OCI-LY7 (cell line): ENCODE data around the gene CYP19A1. TPM values are rescaled to one million over a fixed set of nuclear protein-coding genes. Genes with fewer than 3 reads are reported as not detected.

Experiments used
- BruUV-seq: library from RNA; stranded (reverse); fragments of 400-500 nt; replicated peaks from 2 replicates; lab custom pipeline; 2021; lab: Mats Ljungman, UMichigan
- CTCF ChIA-PET: fragments of 300-600 bp; sonication (Branson Sonifier 250); formaldehyde crosslinking; loops from one replicate; lab custom pipeline; 2022; ENCODE audit warnings: antibody characterized with exemption; ENCODE audit not compliant: unreplicated experiment; lab: Charles Lee
- POLR2A ChIA-PET: fragments of 300-600 bp; sonication (Branson Sonifier 250); formaldehyde crosslinking; loops from one replicate; lab custom pipeline; 2022; ENCODE audit warnings: antibody characterized with exemption; lab: Charles Lee
- DNase-seq: peaks from one replicate; pipeline ENCODE4 v3.0.0-alpha.2; 2015; ENCODE audit warnings: low spot score
- H2AFZ ChIP-seq: fragments of 200-600 bp; sonication (generic), shearing (Covaris generic); 2 replicates; pipeline ENCODE4 v1.6.1; 2014; ENCODE audit warnings: mild to moderate bottlenecking, antibody characterized with exemption, low read length, moderate library complexity
- H3K27ac ChIP-seq: fragments of 200-600 bp; sonication (generic); 2 replicates; pipeline ENCODE4 v1.5.1; 2014; ENCODE audit warnings: mixed run types, low read depth, mild to moderate bottlenecking, moderate library complexity, low read length, inconsistent platforms; ENCODE audit not compliant: poor library complexity, severe bottlenecking
- H3K36me3 ChIP-seq: fragments of 200-600 bp; sonication (generic); 2 replicates; pipeline ENCODE4 v1.6.1; 2014; ENCODE audit warnings: mild to moderate bottlenecking, antibody characterized with exemption, low read length, moderate library complexity, mixed read lengths; ENCODE audit not compliant: insufficient read depth
- H3K4me1 ChIP-seq: fragments of 200-600 bp; sonication (generic); 2 replicates; pipeline ENCODE4 v1.5.1; 2014; ENCODE audit warnings: mild to moderate bottlenecking, low read length; ENCODE audit not compliant: insufficient read depth, poor library complexity, severe bottlenecking
- H3K4me2 ChIP-seq: fragments of 200-600 bp; sonication (generic); 2 replicates; pipeline ENCODE4 v1.6.1; 2014; ENCODE audit warnings: mild to moderate bottlenecking, low read length
- H3K4me3 ChIP-seq: fragments of 200-600 bp; sonication (generic); 2 replicates; pipeline ENCODE4 v1.5.1; 2014; ENCODE audit warnings: mild to moderate bottlenecking, low read depth, low read length; ENCODE audit not compliant: poor library complexity, severe bottlenecking
- H3K79me2 ChIP-seq: fragments of 200-600 bp; sonication (generic); 2 replicates; pipeline ENCODE4 v1.6.1; 2016; ENCODE audit warnings: low read depth, mild to moderate bottlenecking, low read length, moderate library complexity, mixed read lengths; ENCODE audit not compliant: insufficient read depth
- H3K9me2 ChIP-seq: fragments of 200-600 bp; sonication (generic); 2 replicates; pipeline ENCODE4 v1.6.1; 2016; ENCODE audit warnings: mild to moderate bottlenecking, low read length, mixed read lengths; ENCODE audit not compliant: insufficient read depth
- H3K9me3 ChIP-seq: fragments of 200-600 bp; sonication (generic); 2 replicates; pipeline ENCODE4 v1.6.1; 2014; ENCODE audit warnings: mild to moderate bottlenecking, mixed run types, low read length, mixed read lengths
- H4K20me1 ChIP-seq: fragments of 200-600 bp; sonication (generic); 2 replicates; pipeline ENCODE4 v1.6.1; 2014; ENCODE audit warnings: mild to moderate bottlenecking, antibody characterized with exemption, low read length, moderate library complexity, mixed read lengths; ENCODE audit not compliant: insufficient read depth
- EZH2phosphoT487 ChIP-seq: fragments of 200-600 bp; sonication (generic); IDR thresholded peaks from 2 replicates; pipeline ENCODE4 v1.6.1; 2018; ENCODE audit warnings: low read depth, borderline replicate concordance, mild to moderate bottlenecking, mixed run types, antibody characterized with exemption, low read length, moderate library complexity, mixed read lengths
- intact Hi-C: fragments of 100-400 bp; cut with micrococcal nuclease; formaldehyde crosslinking; loops from one replicate; pipeline ENCODE4 v1.10.0; 2022; ENCODE audit not compliant: unreplicated experiment
- total RNA-seq, 2 experiments: library from RNA; depleted of rRNA in 1 of 2; stranded (reverse); fragments of >200 nt in 1 of 2; shearing (Covaris generic) in 1 of 2; gene quantifications; 2 replicates each; pipeline ENCODE4 v1.2.3, GENCODE V29; 2014 to 2022
- TF ChIP-seq, protein P1 (sequence below): fragments of 200-600 bp; sonication (generic); conservative IDR thresholded peaks from 2 replicates; pipeline ENCODE4 v1.5.1; 2014; ENCODE audit warnings: mild to moderate bottlenecking, antibody characterized with exemption, low read length, moderate library complexity, mixed read lengths

Gene CYP19A1
- total RNA-seq, 2 experiments from 2014 or later = 0.13 TPM; not detected in 1

DNA sequence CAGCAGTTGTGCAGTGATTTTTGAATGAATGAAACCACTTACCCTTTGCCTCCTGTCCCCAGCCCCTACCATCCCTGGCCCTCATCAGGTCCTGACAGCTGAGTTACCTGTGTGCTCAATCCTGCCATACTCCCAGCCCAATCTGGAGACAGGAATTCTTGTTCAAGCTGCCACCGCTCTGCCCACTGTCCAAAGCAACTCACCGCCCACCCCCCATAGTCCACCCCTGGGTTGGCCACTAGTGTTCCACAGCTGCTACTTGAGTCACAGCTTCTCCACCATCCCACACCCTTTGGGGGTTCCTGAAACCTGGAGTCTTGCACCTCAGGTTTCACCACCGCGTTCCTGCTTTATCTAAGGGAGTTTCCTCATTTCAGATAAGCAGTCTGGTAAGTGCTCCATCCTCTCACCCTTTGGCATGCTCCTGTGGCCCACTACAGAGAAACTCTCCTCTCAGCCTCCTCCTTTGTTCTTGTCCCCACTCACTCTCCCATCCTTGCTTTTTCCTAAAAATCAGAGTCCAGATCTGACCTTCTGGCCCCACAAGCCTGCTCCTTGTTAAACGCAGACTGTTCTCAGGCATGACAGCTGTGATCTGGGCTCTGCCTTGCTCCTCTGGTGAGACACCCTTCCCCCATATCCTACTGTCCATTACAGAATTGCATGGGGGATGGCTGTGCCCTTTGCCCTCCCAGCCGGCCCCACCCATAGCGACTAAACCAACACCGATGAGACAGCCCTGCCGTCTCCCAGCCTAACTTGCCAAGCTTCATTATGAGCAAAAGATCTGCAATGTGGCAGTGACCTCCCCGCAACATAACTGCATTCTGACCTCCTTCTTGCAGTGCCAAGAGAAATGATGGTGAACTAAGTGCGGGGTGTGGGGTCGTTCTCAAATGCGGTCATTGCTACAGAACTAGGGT lies 50.0 kb downstream of the CYP19A1 start:
- no peaks in the 10 kb centered on the region for H3K36me3 ChIP-seq
- no peaks in the 10 kb centered on the region for H3K9me2 ChIP-seq
- BruUV-seq = no TSS peak
- TF ChIP-seq, protein P1, sequence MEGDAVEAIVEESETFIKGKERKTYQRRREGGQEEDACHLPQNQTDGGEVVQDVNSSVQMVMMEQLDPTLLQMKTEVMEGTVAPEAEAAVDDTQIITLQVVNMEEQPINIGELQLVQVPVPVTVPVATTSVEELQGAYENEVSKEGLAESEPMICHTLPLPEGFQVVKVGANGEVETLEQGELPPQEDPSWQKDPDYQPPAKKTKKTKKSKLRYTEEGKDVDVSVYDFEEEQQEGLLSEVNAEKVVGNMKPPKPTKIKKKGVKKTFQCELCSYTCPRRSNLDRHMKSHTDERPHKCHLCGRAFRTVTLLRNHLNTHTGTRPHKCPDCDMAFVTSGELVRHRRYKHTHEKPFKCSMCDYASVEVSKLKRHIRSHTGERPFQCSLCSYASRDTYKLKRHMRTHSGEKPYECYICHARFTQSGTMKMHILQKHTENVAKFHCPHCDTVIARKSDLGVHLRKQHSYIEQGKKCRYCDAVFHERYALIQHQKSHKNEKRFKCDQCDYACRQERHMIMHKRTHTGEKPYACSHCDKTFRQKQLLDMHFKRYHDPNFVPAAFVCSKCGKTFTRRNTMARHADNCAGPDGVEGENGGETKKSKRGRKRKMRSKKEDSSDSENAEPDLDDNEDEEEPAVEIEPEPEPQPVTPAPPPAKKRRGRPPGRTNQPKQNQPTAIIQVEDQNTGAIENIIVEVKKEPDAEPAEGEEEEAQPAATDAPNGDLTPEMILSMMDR = no peak
- intact Hi-C loops = loop anchor here (10.0 kb wide), 1 partner anchor 96 kb away; no protein-coding TSS in a partner anchor
- no peaks in the 10 kb centered on the region for H3K4me1 ChIP-seq
- no peaks in the 10 kb centered on the region for H4K20me1 ChIP-seq
- no peak overlapping the region for H3K4me3 ChIP-seq
- CTCF ChIA-PET = no interaction called here
- no peaks in the 10 kb centered on the region for H3K9me3 ChIP-seq
- DNase-seq = no peak
- no peak overlapping the region for H2AFZ ChIP-seq
- H3K4me2 ChIP-seq = no peak overlapping the region
- no peak overlapping the region for H3K27ac ChIP-seq
- no peaks in the 10 kb centered on the region for H3K79me2 ChIP-seq
- POLR2A ChIA-PET = no interaction called here

DNA sequence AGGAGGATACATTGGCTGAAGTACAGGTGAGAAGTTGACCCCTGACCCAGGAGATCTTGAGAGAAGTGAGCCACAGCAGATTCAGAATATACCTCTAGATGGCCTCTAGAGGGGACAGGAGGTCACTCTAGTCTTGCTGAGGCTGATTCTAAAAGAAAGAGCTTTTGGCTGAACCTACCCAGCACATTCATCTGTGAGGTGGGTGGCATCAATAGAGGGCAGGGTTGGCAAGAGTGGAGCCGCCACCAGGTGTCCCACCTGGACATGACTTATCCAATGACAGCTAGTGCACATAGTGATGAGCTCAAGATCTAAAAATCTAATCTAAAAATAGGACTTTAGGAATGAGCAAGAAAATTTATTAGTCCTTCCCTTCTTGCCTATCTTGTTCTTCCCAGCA lies 51.6 kb downstream of the CYP19A1 start:
- intact Hi-C loops = loop anchor here (10.0 kb wide), 1 partner anchor 98 kb away; no protein-coding TSS in a partner anchor
- ChIA-PET CTCF (no interaction called here), POLR2A (no interaction called here)
- no peaks in the 10 kb centered on the region for H3K9me3 ChIP-seq
- H3K27ac ChIP-seq = no peak overlapping the region
- no peak overlapping the region for H2AFZ ChIP-seq
- no peaks in the 10 kb centered on the region for H3K79me2 ChIP-seq
- H3K36me3 ChIP-seq = no peaks in the 10 kb centered on the region
- no peak overlapping the region for H3K4me2 ChIP-seq
- H3K4me1 ChIP-seq = peaks cover 5% of the 10 kb centered on the region
- no peak for TF ChIP-seq EZH2phosphoT487
- TF ChIP-seq, protein P1 = no peak
- H4K20me1 ChIP-seq = no peaks in the 10 kb centered on the region
- no peak for DNase-seq
- BruUV-seq = no TSS peak
- H3K9me2 ChIP-seq = no peaks in the 10 kb centered on the region
- no peak overlapping the region for H3K4me3 ChIP-seq

DNA sequence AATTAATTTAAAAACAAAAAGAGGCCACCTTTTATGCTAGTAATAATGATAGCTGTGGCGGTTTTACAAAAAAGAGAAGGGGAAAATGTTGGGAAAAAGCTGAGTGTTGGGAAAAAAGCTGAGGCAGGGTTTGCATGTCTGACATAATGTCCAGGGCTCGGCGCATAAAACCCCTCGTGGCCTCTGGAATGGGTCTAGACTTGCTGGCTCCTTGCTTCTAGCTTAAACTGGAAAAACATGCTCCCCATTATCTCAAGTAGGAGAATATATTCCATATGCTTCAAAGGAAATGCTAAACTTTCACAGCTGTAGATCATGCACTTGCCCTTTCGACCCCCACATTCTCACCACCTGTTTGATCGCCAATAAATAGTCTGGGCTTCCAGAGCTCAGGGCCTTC lies 53.0 kb downstream of the CYP19A1 start:
- Histone ChIP-seq H3K36me3 (no peaks in the 10 kb centered on the region), H2AFZ (no peak overlapping the region), H3K9me3 (no peaks in the 10 kb centered on the region), H3K27ac (no peak overlapping the region), H3K4me2 (no peak overlapping the region), H3K9me2 (no peaks in the 10 kb centered on the region), H3K4me1 (peaks cover 5% of the 10 kb centered on the region), H4K20me1 (no peaks in the 10 kb centered on the region), H3K79me2 (no peaks in the 10 kb centered on the region), H3K4me3 (no peak overlapping the region)
- DNase-seq = no peak
- ChIA-PET POLR2A (no interaction called here), CTCF (no interaction called here)
- no TSS peak for BruUV-seq
- TF ChIP-seq, protein P1 = no peak
- TF ChIP-seq EZH2phosphoT487 = no peak
- intact Hi-C loops = loop anchor here (10.0 kb wide), 1 partner anchor 99 kb away; no protein-coding TSS in a partner anchor
